D721Med (cell line): ENCODE data around the gene CSNK1A1.
A peak's percentile ranks its signal among the peaks of the same experiment; 100 is the strongest.

Experiments used
- DNase-seq: peaks from one replicate; pipeline ENCODE4 v3.0.0; 2011; ENCODE audit warnings: low spot score; ENCODE audit not compliant: insufficient read length
- FAIRE-seq: peaks from 2 replicates; lab custom pipeline; 2011; peaks lifted over from hg19 to GRCh38; lab: Jason Lieb, UNC
- CTCF ChIP-seq: IDR thresholded peaks from 2 replicates; pipeline ENCODE4 v1.5.1; 2012; ENCODE audit warnings: mild to moderate bottlenecking, control low read depth; ENCODE audit not compliant: insufficient read depth; ENCODE audit errors: missing control alignments

Gene CSNK1A1

GRCh38 chr5:149552553-149553160, 1.4 kb upstream of the CSNK1A1 start:
- no peak for DNase-seq
- TF ChIP-seq CTCF: no peak
- FAIRE-seq: no peak

- no peak for FAIRE-seq
- no peak for TF ChIP-seq CTCF
- no peak for DNase-seq
These were observed 827 bp upstream of the CSNK1A1 start for GRCh38 chr5:149552038-149552494.

- TF ChIP-seq CTCF: no peak
- DNase-seq: no peak
- FAIRE-seq: no peak
These were observed 529 bp downstream of the CSNK1A1 start for GRCh38 chr5:149550594-149551226.

GRCh38 chr5:149550268-149550583, 1.0 kb downstream of the CSNK1A1 start:
- FAIRE-seq (no peak), DNase-seq (no peak)
- no peak for TF ChIP-seq CTCF

- FAIRE-seq (no peak), DNase-seq (no peak)
- peak; percentile 17 for TF ChIP-seq CTCF
These were observed 1.6 kb downstream of the CSNK1A1 start for GRCh38 chr5:149549461-149550267.

- TF ChIP-seq CTCF: no peak
- DNase-seq (no peak), FAIRE-seq (no peak)
These were observed 4.3 kb downstream of the CSNK1A1 start for GRCh38 chr5:149546974-149547373.
